HepG2 (cell line): ENCODE data around the gene PCDHAC1. TPM values are rescaled to one million over a fixed set of nuclear protein-coding genes. Genes with fewer than 3 reads are reported as not detected.

Experiments used
- ATAC-seq: fragments of 200-7000 bp; cut with Tn5 transposase; 3 replicates; pipeline ENCODE4 v1.9.1; 2020; ENCODE audit warnings: mild to moderate bottlenecking, moderate library complexity
- BruUV-seq: library from RNA; stranded (reverse); fragments of 400-500 nt; replicated peaks from 2 replicates; lab custom pipeline; 2021; lab: Mats Ljungman, UMichigan
- CTCF ChIA-PET: fragments of 300-600 bp; formaldehyde crosslinking; extraction: SDS; loops from one replicate; lab custom pipeline; 2021; ENCODE audit warnings: low total read pairs, inconsistent platforms, low intra/inter-chr PET ratio; lab: Yijun Ruan, JAX
- POLR2A ChIA-PET: fragments of 350-600 bp; sonication (Branson Sonifier 250); formaldehyde crosslinking; loops from one replicate; lab custom pipeline; 2020; ENCODE audit warnings: antibody characterized with exemption, inconsistent platforms; lab: Yijun Ruan, JAX
- DNase-seq: peaks from one replicate; pipeline ENCODE4 v3.0.0-alpha.2; 2015; ENCODE audit warnings: low spot score
- FAIRE-seq: peaks from 3 replicates; lab custom pipeline; 2011; peaks lifted over from hg19 to GRCh38; lab: Jason Lieb, UNC
- H2AFZ ChIP-seq: one replicate; pipeline ENCODE4 v1.6.1; 2011; ENCODE audit warnings: low read length, inconsistent platforms
- H3K27ac ChIP-seq: fragments of 300-600 bp; 3 replicates; pipeline ENCODE4 v1.8.0; 2011; ENCODE audit warnings: mixed run types, mild to moderate bottlenecking, mixed read lengths, low read length, inconsistent platforms; ENCODE audit not compliant: insufficient read depth; ENCODE audit errors: extremely low read length
- H3K27me3 ChIP-seq, 2 experiments: fragments of 200-600 bp in 1 of 2; 2 replicates in 1 of 2; 3 replicates in 1 of 2; pipeline versions ENCODE4 v1.6.0 to v1.8.0; 2011; ENCODE audit warnings: low read length in 2 of 2, mild to moderate bottlenecking in 2 of 2, moderate library complexity in 2 of 2, inconsistent platforms in 1 of 2; ENCODE audit not compliant: insufficient read depth in 2 of 2, control insufficient read depth in 1 of 2
- H3K36me3 ChIP-seq, 2 experiments: fragments of 200-600 bp in 1 of 2; replicated peaks in 1 of 2; 2 replicates in 1 of 2; 3 replicates in 1 of 2; pipeline versions ENCODE4 v1.5.1 to v1.8.0; 2011; ENCODE audit warnings: low read length in 2 of 2, inconsistent platforms in 1 of 2; ENCODE audit not compliant: insufficient read depth in 2 of 2, control insufficient read depth in 1 of 2
- H3K4me1 ChIP-seq: 2 replicates; pipeline ENCODE4 v1.5.1; 2012; ENCODE audit warnings: low read length, inconsistent platforms; ENCODE audit not compliant: insufficient read depth
- H3K4me2 ChIP-seq: 2 replicates; pipeline ENCODE4 v1.6.0; 2011; ENCODE audit warnings: low read depth, low read length, inconsistent platforms
- H3K4me3 ChIP-seq, 3 experiments: fragments of 200-600 bp in 1 of 3; sonication (generic), shearing (Covaris generic) in 1 of 3; replicated peaks in 1 of 3; 2 replicates each; pipeline ENCODE4 v1.5.1; 2011 to 2016; ENCODE audit warnings: low read length in 3 of 3, inconsistent platforms in 2 of 3, low read depth in 2 of 3, mild to moderate bottlenecking in 2 of 3, control low read depth in 1 of 3, mixed read lengths in 1 of 3; ENCODE audit not compliant: insufficient read depth in 1 of 3
- H3K79me2 ChIP-seq: one replicate; pipeline ENCODE4 v1.6.1; 2011; ENCODE audit warnings: low read length, inconsistent platforms; ENCODE audit not compliant: insufficient read depth
- H3K9ac ChIP-seq: 2 replicates; pipeline ENCODE4 v1.6.0; 2011; ENCODE audit warnings: mild to moderate bottlenecking, low read depth, low read length, inconsistent platforms; ENCODE audit not compliant: insufficient read depth
- H3K9me3 ChIP-seq: 2 replicates; pipeline ENCODE4 v1.5.1; 2012; ENCODE audit warnings: mild to moderate bottlenecking, low read length
- H4K20me1 ChIP-seq: 2 replicates; pipeline ENCODE4 v1.6.0; 2011; ENCODE audit warnings: inconsistent platforms, mild to moderate bottlenecking, low read length, moderate library complexity; ENCODE audit not compliant: insufficient read depth
- DNMT1 ChIP-seq: sonication (generic); formaldehyde crosslinking; IDR thresholded peaks from 2 replicates; pipeline ENCODE4 v1.5.1; 2020; ENCODE audit warnings: mild to moderate bottlenecking, missing genetic modification reagents
- ZNF343 ChIP-seq: sonication (generic); formaldehyde crosslinking; IDR thresholded peaks from 2 replicates; pipeline ENCODE4 v1.4.0; 2020; ENCODE audit warnings: mild to moderate bottlenecking, missing genetic modification reagents
- WGBS: methylation state at CpG from one replicate; pipeline ENCODE4 v1.1.6; 2017; ENCODE audit warnings: low lambda C conversion rate; 5-methylcytosine and 5-hydroxymethylcytosine counted together
- in situ Hi-C: cut with HindIII; loops from 2 replicates; pipeline ENCODE4 v1.10.0; 2017; ENCODE audit warnings: low pct_unique_long_range_greater_than_20kb; ENCODE audit not compliant: extremely low pct_ligation_motif_present
- intact Hi-C: fragments of 100-400 bp; cut with micrococcal nuclease; formaldehyde crosslinking; loops from one replicate; pipeline ENCODE4 v1.10.0; 2022; ENCODE audit not compliant: unreplicated experiment
- polyA plus RNA-seq, 8 experiments: library from polyadenylated mRNA; depleted of rRNA in 3 of 8; stranded (reverse) in 7 of 8; unstranded in 1 of 8; fragments of >200 nt; fragmentation: Illumina TruSeq in 4 of 8; extraction: Trizol in 4 of 8; gene quantifications; 2 replicates each; pipeline versions ENCODE4 v1.2.1 to v1.2.3, GENCODE V29; 2011 to 2016; ENCODE audit warnings: low read depth in 4 of 8, missing spikeins in 1 of 8, mixed read lengths in 1 of 8; ENCODE audit not compliant: insufficient read depth in 1 of 8
- total RNA-seq, 5 experiments: library from RNA; depleted of rRNA; stranded (reverse); fragments of >200 nt; fragmentation: Illumina TruSeq; extraction: Trizol; gene quantifications; 2 replicates each; pipeline ENCODE4 v1.2.3, GENCODE V29; 2016; ENCODE audit warnings: low read depth in 1 of 5
- TF ChIP-seq, protein P1 (sequence below): sonication (generic); formaldehyde crosslinking; IDR thresholded peaks from 2 replicates; pipeline ENCODE4 v1.4.0; 2020; ENCODE audit warnings: low read depth, mild to moderate bottlenecking, missing genetic modification reagents
- TF ChIP-seq, protein P2 (sequence below): sonication (generic); formaldehyde crosslinking; IDR thresholded peaks from 2 replicates; pipeline ENCODE4 v1.5.0; 2020; ENCODE audit warnings: mild to moderate bottlenecking, missing genetic modification reagents

The PCDHAC1 gene
- total and polyA plus RNA-seq, 2 of the 13 experiments (the other 11 are each of a cell fraction or from before 2014, with no cell fraction given): 0.04 TPM; not detected in 1

DNA sequence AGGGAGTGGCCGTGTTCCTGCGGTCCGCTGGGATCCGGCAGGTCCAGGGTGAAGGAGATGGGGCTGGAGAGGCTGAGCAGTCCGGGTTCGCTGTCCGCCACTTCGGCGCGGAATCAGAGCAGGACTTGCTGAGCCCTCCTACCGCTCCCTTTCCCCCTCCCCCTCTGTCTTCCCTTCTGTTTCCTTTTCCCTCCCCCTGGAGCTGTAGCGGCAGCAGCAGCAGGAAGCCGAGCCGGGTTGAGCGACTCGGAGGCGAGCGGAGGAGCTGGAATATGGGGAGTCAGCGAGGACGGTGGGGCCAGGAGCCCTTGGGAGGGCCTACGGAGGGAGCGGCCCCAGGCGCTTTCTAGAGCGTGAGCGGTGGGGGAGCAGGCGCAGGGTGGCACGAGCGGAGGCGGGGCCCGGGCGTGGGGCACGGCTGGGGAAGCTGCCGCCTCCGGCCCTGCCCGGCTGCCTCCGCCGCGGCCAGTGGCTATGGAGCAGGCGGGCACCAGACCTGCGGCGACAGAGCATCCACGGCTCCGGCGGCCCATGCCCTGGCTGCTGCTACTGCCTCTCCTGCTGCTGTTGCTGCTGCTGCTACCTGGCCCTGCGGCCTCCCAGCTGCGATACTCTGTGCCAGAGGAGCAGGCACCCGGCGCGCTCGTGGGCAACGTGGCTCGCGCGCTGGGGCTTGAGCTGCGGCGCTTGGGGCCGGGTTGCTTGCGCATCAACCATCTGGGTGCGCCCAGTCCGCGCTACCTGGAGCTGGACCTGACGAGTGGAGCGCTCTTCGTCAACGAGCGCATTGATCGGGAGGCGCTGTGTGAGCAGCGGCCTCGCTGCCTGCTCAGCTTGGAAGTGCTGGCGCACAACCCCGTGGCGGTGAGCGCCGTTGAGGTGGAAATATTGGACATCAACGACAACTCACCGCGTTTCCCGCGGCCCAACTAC lies 40.5 kb downstream of the PCDHAC1 start, which contains the start of gene PCDHAC2:
TSS of gene PCDHAC2 (plus strand) at position 184 of the 933 bp plus-strand sequence. CDS start at position 475, 291 bp downstream.
- BruUV-seq: no TSS peak
- TF ChIP-seq, protein P1, sequence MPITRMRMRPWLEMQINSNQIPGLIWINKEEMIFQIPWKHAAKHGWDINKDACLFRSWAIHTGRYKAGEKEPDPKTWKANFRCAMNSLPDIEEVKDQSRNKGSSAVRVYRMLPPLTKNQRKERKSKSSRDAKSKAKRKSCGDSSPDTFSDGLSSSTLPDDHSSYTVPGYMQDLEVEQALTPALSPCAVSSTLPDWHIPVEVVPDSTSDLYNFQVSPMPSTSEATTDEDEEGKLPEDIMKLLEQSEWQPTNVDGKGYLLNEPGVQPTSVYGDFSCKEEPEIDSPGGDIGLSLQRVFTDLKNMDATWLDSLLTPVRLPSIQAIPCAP (CRISPR knock-in tag): no peak
- TF ChIP-seq, protein P2, sequence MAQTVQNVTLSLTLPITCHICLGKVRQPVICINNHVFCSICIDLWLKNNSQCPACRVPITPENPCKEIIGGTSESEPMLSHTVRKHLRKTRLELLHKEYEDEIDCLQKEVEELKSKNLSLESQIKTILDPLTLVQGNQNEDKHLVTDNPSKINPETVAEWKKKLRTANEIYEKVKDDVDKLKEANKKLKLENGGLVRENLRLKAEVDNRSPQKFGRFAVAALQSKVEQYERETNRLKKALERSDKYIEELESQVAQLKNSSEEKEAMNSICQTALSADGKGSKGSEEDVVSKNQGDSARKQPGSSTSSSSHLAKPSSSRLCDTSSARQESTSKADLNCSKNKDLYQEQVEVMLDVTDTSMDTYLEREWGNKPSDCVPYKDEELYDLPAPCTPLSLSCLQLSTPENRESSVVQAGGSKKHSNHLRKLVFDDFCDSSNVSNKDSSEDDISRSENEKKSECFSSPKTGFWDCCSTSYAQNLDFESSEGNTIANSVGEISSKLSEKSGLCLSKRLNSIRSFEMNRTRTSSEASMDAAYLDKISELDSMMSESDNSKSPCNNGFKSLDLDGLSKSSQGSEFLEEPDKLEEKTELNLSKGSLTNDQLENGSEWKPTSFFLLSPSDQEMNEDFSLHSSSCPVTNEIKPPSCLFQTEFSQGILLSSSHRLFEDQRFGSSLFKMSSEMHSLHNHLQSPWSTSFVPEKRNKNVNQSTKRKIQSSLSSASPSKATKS (CRISPR knock-in tag): no peak
- TF ChIP-seq ZNF343 (CRISPR knock-in tag) (no peak), DNMT1 (CRISPR knock-in tag) (0 out of 2 replicates have a peak, but pooled peaks have one; percentile 28)
- no peaks in the 10 kb centered on the region for H3K4me1 ChIP-seq
- intact Hi-C loops: no loop called here
- no peak for FAIRE-seq
- no peaks in the 10 kb centered on the region for H3K79me2 ChIP-seq
- H3K4me3 ChIP-seq: no peak within 1 kb of the TSS
- H2AFZ ChIP-seq: no peak within 1 kb of the TSS
- DNase-seq: no peak
- H3K9me3 ChIP-seq: no peaks in the 10 kb centered on the region
- H3K4me2 ChIP-seq: no peak within 1 kb of the TSS
- no peaks in the 10 kb centered on the region for H4K20me1 ChIP-seq
- ChIA-PET CTCF (no interaction called here), POLR2A (no interaction called here)
- H3K36me3 ChIP-seq: no peaks in the 10 kb centered on the region
- peaks cover 0 to 20% of the 10 kb centered on the region in 2 experiments; a peak in 3 of 5 replicates for H3K27me3 ChIP-seq
- no peak within 1 kb of the TSS for H3K9ac ChIP-seq
- ATAC-seq: no peak
- in situ Hi-C loops: no loop called here
- 61% methylated on average over 57 of the region's 80 CpGs for WGBS
- H3K27ac ChIP-seq: no peak within 1 kb of the TSS
